ENCODE data around the gene CNOT4. TPM values are rescaled to one million over a fixed set of nuclear protein-coding genes. Genes with fewer than 3 reads are reported as not detected.
"Not testable (repeated sequence)": the region's sequence is repeated elsewhere in the genome, so short reads cannot be mapped to it uniquely, and the experiment has no call there.

CNOT4 gene
- total RNA-seq, 1 experiment from 2014 or later: 13.6 TPM

GRCh38 chr7:135355377-135356048 is 154.4 kb downstream of the CNOT4 start:
- in situ Hi-C loops (cut with HindIII; ENCODE audit: low pct_unique_long_range_greater_than_20kb, low sequenced_read_pairs): no loop called here
- DNase-seq (ENCODE audit: low read depth, low spot score): no peak

- in situ Hi-C loops (cut with HindIII; ENCODE audit: low pct_unique_long_range_greater_than_20kb, low sequenced_read_pairs): no loop called here
- DNase-seq (ENCODE audit: low read depth, low spot score): no peak
Measured at GRCh38 chr7:135353832-135354231, 156.1 kb downstream of the CNOT4 start.

DNA sequence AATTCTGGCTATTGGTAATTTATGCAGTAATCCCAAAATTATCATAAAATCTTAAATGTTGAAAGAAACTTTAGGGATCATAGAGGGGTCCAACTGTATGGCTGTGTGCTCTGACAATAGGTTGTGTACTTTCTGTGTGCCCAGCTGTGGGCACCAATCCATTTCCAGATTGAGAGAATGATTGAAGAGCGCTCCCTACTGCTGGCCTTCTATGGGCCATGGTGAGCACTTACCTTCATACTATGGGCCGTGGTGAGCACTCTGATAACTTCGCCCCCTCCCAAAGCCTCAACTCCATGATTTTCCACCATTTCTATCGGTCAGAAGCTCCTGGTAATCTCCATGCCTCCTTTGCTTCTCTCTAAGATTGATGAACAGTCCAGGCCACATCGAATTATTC is 157.6 kb downstream of the CNOT4 start:
- in situ Hi-C loops (cut with HindIII; ENCODE audit: low pct_unique_long_range_greater_than_20kb, low sequenced_read_pairs): no loop called here
- peak; percentile 68 for DNase-seq (ENCODE audit: low read depth, low spot score)

DNA sequence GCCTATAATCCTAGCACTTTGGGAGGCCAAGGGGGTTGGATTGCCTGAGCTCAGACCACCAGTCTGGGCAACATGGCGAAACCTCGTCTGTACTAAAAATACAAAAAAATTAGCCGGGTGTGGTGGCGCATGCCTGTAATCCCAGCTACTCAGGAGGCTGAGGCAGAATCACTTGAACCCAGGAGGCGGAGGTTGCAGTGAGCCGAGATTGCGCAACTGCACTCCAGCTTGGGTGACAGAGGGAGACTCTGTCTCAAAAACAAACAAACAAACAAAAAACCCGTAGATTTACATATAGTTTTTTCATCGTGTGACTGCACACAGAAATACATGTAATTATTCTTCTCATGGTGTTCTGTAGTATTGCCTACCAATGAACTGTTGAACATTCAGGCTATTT is 158.8 kb downstream of the CNOT4 start:
- in situ Hi-C loops (cut with HindIII; ENCODE audit: low pct_unique_long_range_greater_than_20kb, low sequenced_read_pairs); DNase-seq (ENCODE audit: low read depth, low spot score): not testable (repeated sequence)

GRCh38 chr7:135349746-135350145 is 160.2 kb downstream of the CNOT4 start:
- DNase-seq (ENCODE audit: low read depth, low spot score): no peak

DNA sequence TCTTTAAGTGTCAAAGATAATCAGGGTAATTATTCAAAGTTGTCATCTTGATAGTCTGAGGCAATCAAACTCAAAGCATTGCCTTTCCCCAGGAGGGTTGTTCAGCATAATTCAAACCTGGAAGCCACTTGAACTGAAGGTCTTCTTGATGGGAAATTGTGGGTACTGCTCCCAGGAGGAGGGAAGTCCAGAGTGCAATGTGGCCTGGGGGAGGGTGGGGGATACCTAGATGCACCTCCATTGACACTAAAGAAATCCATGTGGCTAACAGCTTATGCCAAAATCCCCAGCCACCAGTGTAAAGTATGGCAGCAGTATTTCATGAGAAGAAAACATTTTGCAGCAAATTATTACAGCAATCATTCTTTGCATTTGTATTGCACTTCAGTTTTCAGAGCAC is 161.4 kb downstream of the CNOT4 start:
- DNase-seq (ENCODE audit: low read depth, low spot score): no peak
- in situ Hi-C loops (cut with HindIII; ENCODE audit: low pct_unique_long_range_greater_than_20kb, low sequenced_read_pairs): no loop called here

More at GRCh38 chr7:135349746-135350145, 160.2 kb downstream of the CNOT4 start:
- in situ Hi-C loops (cut with HindIII; ENCODE audit: low pct_unique_long_range_greater_than_20kb, low sequenced_read_pairs): no loop called here

- in situ Hi-C loops (cut with HindIII; ENCODE audit: low pct_unique_long_range_greater_than_20kb, low sequenced_read_pairs): no loop called here
Measured at GRCh38 chr7:135343361-135343760, 166.5 kb downstream of the CNOT4 start.

GRCh38 chr7:135342887-135343286 is 167.0 kb downstream of the CNOT4 start:
- in situ Hi-C loops (cut with HindIII; ENCODE audit: low pct_unique_long_range_greater_than_20kb, low sequenced_read_pairs): no loop called here

More at GRCh38 chr7:135343361-135343760, 166.5 kb downstream of the CNOT4 start:
- DNase-seq (ENCODE audit: low read depth, low spot score): no peak

GRCh38 chr7:135341049-135341448 is 168.9 kb downstream of the CNOT4 start:
- in situ Hi-C loops (cut with HindIII; ENCODE audit: low pct_unique_long_range_greater_than_20kb, low sequenced_read_pairs): no loop called here
- no peak for DNase-seq (ENCODE audit: low read depth, low spot score)

More at GRCh38 chr7:135342887-135343286, 167.0 kb downstream of the CNOT4 start:
- DNase-seq (ENCODE audit: low read depth, low spot score): peak; percentile 17

DNA sequence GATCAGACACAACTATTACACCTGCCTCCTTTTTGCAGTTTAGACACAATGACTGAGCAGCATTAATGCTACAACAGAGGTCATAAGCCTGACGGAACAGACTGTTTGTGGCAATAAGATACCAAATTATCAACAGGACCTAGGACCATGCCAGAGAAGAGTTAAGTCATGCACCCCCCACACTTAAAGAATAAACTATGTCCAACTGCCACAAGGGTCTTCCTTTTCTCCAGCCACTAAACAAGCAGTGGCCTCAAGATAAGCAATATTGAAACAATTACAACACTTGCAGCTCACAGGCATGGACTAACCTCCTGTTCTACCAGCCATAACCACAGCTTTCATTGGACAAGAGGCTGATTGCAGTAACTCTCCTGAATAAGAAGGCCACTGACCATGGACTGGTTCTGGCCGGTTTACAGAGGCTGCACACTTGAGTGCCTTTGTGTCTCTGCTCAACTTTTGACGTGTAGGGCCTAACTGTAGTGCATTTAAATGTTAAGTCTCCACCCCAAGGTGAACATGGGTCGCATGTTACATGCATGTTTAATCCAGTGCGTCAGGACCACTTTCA is 171.8 kb downstream of the CNOT4 start:
- DNase-seq (ENCODE audit: low read depth, low spot score): no peak
- in situ Hi-C loops (cut with HindIII; ENCODE audit: low pct_unique_long_range_greater_than_20kb, low sequenced_read_pairs): no loop called here

- in situ Hi-C loops (cut with HindIII; ENCODE audit: low pct_unique_long_range_greater_than_20kb, low sequenced_read_pairs): no loop called here
- DNase-seq (ENCODE audit: low read depth, low spot score): no peak
Measured at GRCh38 chr7:135337506-135337905, 172.4 kb downstream of the CNOT4 start.

DNA sequence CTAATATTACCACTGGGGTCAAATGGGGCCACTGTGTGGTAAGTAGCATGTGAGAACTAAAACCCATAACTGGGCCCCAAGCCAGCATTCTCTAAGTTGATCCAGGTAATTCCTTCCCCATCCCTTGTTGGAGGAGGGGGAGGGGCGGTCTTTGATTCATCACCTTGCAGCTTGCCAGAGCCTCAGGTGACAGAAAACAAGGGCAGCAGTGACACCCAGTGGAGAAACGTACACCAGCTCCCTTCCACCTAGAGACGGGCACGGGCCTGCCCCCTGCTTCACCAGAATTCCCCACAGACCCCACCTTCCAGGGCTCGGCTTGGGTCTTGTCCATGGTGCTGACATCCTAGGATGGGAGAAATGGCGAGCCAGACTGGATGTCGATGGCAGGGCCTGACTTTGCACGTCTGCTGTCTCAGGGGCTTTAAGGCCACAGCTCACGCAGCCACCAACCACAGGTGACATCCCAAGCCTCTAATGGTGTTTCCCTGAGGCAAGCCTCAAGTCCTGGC is 174.2 kb downstream of the CNOT4 start:
- in situ Hi-C loops (cut with HindIII; ENCODE audit: low pct_unique_long_range_greater_than_20kb, low sequenced_read_pairs): no loop called here
- DNase-seq (ENCODE audit: low read depth, low spot score): peak; percentile 72

DNA sequence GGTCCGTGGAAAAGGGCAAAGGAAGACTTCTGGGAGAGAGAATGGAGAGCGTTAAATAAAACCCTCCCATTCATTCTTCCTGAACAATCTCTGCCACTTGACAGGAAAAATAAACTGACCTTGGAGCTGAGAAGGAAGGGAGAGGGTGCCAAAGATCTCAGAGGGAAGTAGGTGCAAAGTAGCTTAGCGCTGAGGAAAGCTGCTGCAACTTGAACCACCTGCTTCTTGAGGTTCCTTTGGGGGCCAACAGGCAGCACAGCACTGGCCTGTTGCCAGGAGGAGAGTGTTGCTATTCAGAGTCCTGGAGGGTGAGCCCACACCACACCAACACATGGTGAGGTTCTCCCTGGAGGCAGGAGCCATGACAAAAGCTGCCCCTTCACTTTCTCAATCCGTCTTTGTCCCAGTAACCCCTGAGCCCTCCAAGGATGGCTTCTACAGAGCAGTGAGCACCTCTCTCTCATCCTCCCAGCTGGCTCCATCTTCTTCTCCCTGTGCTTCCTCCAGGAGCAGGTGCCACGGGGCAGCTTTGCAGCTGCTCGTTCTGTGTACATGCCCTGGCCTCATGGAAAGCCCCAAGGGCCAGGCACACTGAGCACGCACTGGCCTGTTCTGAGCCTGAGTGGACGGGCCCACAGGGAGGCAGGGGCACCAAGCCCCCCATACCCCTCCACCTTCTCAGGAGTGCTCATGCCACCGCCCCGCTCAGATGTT is 174.9 kb downstream of the CNOT4 start:
- DNase-seq (ENCODE audit: low read depth, low spot score): no peak
- in situ Hi-C loops (cut with HindIII; ENCODE audit: low pct_unique_long_range_greater_than_20kb, low sequenced_read_pairs): no loop called here

DNA sequence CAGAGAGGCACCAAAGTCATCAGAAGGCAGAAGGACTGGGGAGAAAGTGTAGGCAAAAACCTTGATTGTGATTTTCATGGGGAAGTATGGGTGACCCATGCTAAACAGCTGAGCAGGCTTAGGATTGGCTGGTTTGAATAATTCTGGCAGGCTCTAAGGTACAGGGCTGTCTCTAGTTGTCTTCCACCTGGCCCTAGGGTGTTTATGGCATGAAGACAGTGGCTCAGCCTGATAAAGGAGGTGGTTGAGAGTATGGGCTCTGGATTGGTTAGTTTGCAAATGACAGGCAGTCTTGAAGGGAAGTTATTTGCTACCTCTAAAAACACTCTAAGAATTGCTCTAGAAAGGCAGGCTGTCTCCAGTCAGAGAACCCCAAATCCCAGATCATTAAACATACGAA is 176.0 kb downstream of the CNOT4 start:
- in situ Hi-C loops (cut with HindIII; ENCODE audit: low pct_unique_long_range_greater_than_20kb, low sequenced_read_pairs): no loop called here

GRCh38 chr7:135333200-135333599 is 176.7 kb downstream of the CNOT4 start:
- in situ Hi-C loops (cut with HindIII; ENCODE audit: low pct_unique_long_range_greater_than_20kb, low sequenced_read_pairs): no loop called here
- DNase-seq (ENCODE audit: low read depth, low spot score): no peak

More for the DNA sequence above, 176.0 kb downstream of the CNOT4 start:
- no peak for DNase-seq (ENCODE audit: low read depth, low spot score)

GRCh38 chr7:135330088-135330487 is 179.8 kb downstream of the CNOT4 start:
- no peak for DNase-seq (ENCODE audit: low read depth, low spot score)
- in situ Hi-C loops (cut with HindIII; ENCODE audit: low pct_unique_long_range_greater_than_20kb, low sequenced_read_pairs): no loop called here

- in situ Hi-C loops (cut with HindIII; ENCODE audit: low pct_unique_long_range_greater_than_20kb, low sequenced_read_pairs): no loop called here
- no peak for DNase-seq (ENCODE audit: low read depth, low spot score)
Measured at GRCh38 chr7:135328526-135328925, 181.4 kb downstream of the CNOT4 start.

- in situ Hi-C loops (cut with HindIII; ENCODE audit: low pct_unique_long_range_greater_than_20kb, low sequenced_read_pairs): no loop called here
- peak; percentile 16 for DNase-seq (ENCODE audit: low read depth, low spot score)
Measured at GRCh38 chr7:135328053-135328452, 181.8 kb downstream of the CNOT4 start.

Measured in SK-MEL-5 (cell line).